ENCODE results near the gene TENM4.

The TENM4 gene

DNA sequence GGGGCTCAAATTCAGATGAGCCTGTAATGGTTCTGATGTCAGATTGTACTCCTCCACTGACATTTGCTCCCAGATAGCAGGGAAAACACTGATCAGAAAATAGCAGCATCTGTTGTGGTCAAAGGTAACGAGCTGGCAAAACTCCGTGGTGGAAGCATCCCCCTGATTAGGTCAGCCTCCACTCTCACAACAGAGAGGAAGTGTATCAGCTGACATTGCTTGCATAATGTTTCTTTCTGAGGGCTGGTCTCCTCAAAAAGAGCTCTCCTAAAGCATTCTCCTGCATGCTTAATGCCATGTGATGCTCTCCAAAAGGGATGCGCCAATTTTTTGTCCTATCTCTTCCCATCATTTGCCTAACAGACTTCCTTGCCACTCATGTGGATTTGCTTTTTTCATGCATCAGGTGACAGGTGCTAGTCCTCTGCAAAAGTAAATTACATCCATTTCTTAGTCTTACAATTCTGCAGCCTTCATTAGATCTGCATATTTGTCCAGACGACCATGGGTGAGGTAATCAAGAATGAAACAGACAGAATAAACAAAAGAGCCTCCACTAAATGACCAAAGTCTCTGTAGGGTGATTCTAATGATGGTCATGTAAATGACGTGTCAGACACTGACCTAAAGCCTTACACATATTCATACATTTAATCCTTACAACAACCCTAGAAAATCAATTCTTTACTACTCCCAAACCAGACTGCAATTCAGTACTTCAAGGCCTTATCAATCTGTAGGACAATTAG lies 6.4 kb upstream of the TENM4 start:
- no peak for DNase-seq

DNA sequence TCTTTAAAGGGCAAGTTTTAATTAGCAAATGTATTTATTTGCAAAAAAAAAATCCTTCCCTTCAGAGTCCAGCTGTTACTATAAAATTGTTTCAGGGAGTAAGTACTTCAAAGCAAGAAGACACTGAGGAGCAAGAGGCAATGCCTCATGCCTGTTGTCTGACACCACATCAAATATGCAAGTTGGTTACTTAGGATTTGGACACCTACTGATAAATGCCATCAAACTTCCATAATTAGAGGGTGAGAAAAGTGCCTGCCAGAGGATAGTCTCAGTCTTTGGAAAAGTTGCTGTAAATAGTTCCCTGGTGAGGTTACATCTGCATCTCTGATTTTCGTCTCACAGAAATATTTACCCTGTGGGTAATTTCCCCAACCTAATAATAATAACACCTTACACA lies 4.1 kb upstream of the TENM4 start:
- no peak for DNase-seq

DNA sequence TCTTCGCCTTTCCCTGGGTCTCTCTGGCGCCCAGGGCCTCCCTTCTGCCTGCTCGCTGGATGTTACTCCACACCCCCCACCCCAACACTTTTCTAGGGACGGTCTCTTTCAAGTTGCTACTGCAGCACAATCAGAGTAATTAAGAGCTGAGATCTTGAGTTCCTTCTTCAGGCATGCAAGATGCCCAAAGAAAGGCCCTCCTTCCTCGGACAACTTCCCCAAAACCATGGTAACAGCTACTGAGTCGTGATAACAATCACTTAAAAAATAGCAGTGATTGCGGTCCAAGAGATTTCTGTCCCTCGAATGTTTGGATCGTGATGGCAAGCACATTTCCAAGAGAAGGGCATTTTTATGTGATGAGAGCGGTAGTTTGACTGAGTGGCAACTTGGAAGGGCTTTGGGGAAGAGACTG lies 638 bp upstream of the TENM4 start:
- DNase-seq = no peak

DNA sequence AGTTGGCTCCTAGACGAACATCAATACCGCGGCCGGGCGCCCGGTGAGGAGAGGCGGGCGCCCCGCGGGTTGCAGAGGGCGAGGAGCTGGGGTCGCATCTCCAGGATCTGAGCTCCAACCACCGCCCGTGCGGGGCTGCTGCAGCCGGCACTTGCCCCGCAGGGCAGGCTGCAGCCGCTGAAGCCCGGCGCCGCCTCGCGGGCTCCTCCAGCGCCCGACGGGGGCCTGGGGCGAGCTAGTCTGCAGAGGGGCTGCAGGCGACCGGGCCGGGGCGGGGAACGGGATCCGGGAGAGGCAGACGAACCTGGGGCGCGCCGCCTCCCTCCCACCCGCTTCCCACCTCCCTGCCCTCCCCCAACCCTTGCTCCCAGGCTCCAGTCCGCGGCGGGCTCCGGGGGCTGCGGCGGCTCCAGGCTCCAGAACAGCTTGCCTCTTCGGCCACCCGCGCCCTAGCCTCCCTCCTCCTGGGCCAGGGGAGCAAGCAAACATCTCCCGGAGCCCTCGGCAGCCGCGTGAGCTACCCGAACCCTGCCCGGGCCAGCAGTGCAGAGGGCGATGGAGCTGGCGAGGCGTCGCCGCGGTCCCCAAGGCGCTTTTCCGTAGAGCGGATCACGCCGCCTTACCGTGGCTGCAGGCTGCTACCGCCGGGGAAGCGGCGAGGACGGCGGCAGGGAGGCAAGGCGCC lies 802 bp downstream of the TENM4 start:
- DNase-seq = no peak

DNA sequence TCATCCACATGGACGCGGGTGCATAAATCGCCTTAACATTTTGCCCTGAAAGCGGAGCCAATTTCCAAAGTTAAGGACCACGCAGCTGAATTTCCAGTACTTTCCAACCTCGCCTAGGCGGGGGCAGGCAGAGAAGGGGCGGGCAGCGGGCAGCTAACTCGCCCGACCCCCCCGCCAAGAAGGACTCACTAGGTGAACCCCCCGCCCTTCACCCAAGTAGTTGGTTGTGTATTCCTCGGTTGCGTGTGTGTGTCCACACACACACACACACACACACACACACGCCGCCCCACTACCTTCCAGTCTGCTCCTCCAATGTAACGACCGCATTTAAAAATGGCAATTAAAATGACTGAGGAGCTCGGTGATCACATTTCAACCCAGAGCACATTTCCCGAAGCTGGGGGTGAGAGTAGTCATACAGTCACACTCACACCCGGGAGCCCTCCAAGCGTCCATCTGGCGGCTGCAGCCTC lies 1.4 kb downstream of the TENM4 start:
- DNase-seq = no peak

DNA sequence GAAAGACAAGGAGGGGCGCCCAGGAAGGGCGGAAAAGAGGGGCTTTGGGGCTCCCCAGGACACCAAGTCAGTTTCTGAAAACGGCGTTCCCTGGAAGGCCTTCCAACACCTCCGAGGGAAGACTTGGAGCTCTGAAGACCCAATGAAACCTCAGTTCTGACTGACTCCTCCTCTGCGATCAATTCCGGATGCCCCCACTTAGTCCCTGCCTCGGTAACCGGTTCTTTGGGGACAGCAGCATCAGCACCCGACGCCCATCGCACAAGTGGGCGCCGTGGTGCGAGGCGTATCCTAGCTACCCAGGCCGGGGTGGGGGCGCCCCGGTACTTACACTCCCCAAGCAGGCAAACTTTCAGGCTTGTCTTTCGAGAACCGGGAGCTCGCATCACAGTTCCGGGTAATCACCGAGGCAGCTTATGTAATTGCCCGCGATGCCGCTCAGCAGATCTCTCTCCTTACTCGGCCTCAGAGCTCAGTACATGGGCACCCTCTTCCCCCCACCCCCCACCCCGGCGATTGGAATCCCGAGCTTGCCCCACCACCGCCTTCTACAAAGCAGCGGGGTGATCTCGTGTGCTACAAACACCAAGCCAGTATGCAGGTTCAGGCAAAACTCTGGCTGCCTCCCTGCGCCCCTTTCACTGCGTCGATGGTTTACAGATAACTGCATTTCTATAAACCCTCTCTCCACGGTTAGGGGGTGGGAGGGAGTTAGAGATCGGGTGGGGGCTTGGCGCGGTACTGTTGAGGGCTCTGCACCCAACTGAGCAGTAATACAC lies 2.0 kb downstream of the TENM4 start:
- DNase-seq = no peak

DNA sequence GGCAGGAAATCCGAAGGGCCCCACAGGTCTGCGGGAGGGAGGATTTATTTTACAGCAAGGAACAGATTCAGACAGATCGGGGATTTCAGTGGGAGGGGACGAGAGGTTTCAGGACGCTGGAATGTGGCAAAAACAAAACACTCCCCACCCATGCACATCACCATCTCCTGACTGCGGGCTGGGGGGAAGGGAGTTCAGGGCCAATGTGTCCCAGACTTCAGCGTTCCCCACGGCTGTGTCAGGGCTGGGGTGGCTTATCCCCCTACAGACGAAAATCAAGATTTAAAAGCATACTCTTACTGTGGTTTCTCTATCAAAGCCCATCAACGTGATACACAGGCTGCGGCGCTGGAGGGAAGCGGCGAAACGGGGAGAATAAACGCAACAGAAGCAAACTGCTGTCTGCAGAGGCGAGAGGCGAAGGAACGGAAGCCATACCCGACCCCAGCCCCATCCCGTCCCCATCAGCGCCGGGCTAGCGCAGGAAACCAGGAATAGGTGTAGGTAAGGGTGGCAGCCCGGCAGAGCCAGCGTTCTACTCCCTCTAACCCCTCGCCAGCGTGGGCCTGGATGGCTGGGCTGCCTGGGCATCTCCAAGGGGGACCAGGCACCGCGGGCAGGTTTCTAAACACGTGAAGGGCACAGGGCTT lies 2.7 kb downstream of the TENM4 start:
- no peak for DNase-seq

DNA sequence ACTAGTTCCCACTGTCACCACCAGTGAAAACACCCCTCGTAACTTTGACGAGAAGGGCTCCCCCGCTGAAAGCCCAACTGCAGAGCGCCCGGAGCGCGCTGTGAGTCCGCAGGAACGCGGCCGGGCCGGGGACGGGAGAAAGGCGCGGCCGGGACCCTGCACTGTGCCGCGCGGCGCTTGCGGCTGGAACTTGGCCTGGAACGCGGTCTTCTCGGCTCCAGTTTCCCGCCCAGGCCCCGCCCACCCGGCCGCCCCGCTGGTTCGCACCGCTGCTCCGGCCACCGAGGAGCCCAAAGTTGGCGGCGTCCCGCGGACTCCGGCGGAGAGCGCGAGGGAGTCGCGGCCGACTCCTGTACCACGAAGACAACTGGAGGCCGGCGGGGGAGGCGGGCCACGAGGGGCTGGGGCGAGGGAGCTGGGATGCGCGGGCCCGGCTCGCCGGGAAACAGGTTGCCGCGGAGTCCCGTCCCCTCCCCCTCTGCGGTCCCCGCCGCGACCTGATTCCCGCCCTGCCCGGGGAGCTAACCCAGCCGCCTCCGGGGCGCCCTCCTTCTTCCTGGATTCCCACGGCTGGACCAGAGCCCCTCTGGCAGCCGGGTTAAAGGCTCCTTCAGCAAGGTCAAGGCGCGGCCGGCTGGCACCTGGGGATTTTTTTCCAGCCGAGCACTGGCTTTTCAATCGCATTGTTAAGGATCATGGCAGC lies 3.4 kb downstream of the TENM4 start:
- no peak for DNase-seq

DNA sequence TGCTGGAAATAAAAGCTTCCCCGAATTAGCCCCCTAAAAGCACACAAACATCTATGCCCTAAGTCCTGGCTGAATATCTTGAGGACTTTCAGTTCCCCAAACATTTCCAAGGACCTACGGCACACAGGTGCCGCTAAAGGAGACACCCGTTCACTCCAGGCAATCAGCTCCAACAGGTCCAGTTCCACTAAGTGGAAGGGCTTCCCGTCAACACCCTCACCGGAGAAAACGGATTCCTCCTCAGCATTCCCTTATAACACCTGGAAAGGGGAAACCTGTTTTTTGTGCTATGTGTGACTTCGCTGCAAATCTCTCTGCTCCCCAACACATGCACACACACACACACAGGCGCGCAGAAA lies 3.9 kb downstream of the TENM4 start:
- DNase-seq = no peak

DNA sequence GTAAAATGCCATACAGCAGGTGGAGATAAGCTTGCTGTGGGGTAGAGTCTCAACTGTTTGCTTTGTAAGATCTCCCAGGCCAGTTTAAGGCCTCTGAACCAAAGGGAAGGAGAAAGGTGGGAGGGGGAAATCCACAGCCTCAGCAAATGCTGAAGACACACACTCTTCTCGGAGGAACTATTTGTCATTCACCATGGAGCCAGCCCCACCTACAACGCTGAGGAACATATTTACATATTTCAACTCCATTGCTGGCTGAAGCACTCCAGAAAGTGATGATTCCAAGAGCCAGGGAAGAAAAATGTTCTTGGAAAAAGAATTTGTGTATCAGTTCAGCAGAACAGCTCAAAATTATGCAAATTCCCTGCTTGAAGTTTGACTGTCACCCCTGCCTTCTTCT lies 6.5 kb downstream of the TENM4 start:
- no peak for DNase-seq

DNA sequence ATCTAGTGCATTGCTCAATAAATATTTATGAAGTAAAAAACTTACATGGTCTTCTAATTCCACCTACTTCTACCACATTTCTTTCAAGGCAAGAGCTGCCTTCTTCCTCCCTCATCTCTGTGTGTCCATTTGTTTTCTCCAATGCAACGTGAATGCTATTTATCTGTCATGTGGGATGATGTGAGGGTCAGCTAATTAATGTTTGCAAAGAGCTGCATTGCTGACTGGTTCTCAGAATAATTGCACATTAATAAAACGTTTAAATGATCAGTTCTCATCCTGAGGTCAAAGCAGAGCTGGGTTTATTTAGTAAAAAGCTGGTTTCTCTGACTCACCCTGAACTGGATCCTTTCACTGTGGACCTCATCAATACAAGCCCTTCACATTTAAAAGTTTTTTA lies 8.7 kb downstream of the TENM4 start:
- DNase-seq = no peak

DNA sequence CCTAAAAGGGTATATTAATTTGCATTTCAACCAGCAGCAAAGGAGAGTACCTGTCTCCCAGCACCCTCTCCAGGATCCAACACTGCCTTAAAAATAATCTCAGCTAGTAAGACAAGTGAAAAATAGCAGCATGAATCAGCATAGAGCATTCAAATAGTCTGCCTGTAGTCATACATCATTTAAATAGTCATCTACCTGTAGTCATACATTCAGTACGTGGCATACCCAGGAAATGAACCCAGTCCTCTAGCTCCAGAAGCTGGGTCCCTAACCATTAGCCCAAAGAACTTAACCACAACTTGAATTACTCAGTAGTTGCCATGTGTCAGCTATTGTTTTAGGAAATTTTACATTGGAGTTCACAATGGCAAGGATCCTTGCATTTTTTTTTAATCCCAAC lies 9.3 kb downstream of the TENM4 start:
- DNase-seq = no peak

DNA sequence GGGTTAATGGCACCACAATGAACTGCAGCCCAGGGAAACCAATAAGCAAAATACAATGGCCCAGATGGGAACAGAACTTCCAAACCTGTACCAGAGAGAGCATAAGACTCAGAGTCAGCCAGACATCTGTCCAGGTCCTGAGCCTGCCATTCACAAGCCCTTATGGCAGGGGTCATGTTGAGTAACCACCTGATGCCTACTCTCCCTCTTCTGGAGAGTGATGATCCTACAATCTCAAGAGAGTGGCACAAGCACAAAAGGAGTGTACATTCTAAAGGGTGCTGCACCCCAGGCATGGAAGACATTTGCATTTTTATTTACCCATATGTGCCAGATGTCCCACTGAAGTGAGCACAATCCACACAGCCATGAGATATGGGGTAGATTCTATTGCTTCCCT lies 10.6 kb downstream of the TENM4 start:
- DNase-seq = no peak

DNA sequence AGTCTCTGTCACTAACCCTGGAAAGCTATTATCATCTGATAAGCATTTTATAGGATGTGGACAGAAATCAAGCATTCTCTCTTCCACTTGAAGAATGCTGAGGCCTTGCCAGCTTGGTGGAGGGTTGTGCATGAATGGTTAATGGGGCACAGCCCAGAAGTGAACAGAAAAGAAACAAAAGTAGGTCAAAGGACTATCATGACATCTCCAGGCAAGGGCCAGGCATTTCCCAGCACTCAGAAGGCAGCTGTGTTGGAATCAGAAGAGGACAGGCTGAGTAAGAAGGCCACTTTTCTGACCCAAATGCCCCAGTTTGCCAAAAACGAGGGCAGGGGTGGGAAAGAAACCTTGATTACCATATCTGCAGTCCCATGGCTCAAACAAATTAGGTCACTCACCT lies 12.4 kb downstream of the TENM4 start:
- no peak for DNase-seq

DNA sequence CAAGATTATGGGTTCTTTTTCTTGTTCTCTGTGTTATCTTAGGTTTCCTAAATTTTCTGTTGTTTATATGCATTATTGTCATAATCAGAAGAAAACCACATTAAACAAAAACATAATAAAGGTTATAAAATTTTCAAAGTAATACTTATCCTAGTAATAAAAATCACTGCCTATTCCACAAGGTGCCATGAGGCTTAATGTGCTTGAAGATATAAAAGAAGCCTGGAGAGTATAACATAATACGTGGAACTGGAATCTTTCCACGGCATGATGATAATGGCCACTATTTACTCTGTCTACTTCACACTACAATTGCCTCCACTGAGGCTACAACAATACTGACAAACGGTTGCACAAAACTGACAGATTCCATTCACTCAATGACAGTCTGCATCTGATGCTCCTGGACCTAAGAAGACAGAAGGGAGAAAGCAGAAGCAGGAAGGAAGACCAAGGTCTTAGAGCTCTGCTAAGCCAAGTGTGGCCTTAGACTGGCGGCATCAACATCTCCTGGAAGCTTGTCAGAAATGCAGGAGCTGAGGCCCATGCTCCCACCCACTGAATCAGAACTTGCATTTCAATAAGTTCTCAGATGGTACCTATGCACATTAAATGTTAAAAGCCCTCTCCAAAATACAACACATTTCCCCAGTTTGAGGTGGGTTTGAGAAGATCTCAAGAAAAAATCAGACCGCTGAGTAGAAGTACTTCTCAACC lies 13.1 kb downstream of the TENM4 start:
- DNase-seq = no peak

DNA sequence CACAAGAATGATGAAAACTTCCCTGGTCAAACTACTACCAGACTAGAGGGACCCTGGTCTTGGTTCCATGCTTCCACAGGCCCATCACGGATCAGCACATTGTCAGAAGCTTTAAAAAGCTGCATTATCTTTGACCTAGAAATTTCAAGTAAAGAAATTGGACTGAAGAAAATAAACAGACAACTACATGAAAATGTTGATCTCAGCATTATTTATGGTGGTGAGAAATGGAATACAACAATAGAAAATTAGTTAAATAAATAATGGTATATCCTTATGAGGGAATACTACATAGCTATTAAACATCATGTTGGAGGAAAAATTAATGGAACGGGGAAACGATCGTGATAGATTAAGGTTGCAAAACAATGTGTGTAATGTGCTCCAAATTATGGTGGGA lies 13.7 kb downstream of the TENM4 start:
- DNase-seq = no peak

DNA sequence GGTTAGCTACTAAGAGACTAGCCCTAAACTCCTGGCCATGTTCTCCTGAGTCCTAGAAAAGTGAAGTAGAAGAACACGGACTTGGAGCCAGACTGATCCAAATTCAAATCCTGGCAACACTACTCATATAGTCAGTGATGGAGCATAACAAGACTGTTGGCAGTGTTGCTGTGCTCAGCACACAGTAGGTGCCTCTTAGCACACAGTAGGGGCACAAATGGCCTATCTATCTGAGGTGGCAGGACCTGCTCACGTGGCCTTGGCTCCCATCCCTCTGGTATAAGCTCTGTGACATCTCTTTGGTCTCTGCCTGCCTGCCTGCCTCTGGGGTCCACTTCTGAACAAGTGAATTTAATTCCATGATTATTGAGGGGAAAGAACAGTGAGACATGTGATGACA lies 15.4 kb downstream of the TENM4 start:
- DNase-seq = no peak

DNA sequence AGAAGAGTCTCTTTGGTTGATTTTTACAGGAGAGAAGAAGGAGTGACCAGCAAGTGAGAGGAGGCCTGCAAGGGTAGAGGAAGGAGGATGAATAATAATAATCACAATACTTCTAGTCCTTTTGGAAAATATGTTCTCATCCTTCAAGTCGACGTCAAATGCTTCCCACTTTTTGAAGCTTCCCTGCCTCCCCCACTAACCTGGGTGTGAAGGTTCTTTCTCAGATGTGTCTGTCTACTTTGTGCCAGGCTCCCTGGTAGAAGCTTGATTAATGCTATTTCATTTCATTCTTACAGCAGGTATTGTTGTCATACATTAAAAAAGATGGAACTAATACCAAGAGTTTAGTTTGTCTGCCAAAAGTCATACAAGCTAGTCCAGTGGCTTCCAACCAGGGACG lies 17.1 kb downstream of the TENM4 start:
- DNase-seq = no peak

DNA sequence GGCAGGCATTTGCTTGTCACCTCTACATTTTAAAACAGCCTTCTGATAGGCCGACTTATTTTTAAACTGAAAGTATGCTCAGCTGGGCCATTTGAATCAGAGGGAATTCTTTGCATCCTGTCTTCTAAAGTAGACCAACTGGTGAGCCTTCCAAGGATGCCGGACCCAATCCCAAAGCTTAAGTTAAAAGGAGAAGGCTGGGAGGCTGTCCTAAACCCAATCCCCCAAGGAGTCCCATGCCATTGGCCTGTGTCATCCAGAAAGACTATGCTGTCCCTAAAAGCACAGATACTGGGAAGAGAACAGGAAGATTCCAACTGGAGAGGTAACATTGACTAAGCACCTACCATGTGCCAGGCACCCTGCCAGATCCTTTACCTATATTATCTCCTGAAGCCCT lies 18.0 kb downstream of the TENM4 start:
- no peak for DNase-seq

DNA sequence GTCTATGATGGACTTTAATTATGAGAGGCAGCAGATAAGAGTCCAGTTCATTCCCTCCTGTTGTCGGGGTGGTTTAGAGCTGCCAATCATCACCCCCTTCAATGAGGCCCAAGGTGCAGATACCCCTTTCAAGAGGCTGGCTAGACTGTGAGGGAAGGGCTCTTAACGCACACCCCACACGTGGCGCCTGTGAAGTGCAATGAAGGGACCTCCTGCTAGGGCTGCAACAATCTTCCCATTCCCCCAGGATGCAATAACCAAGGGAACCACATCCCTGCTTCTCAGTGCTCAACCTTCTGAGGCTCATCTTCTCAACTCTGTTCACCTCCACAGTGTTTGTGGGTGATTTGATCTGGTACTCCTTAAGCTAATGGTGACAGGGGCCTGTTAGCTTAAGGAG lies 19.0 kb downstream of the TENM4 start:
- DNase-seq = no peak

DNA sequence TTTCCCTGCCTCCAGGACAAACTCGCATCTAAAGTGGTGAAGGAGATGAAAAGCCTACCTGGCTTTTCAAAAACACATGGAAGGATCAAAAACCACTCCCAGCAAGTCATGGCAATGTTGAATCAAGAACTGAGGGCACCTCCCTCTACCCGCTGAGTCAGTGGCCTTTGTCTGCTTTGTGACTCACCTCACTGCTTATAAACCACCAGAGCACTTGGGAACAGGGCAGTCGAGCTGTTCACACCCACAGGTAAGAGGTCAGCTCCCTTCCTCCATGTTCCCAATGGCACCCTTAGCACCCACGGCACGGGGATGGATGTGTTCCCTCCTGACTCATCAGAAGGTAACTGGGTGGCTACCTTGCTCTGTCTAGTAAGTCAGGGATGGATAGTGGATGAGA lies 21.7 kb downstream of the TENM4 start:
- no peak for DNase-seq

DNA sequence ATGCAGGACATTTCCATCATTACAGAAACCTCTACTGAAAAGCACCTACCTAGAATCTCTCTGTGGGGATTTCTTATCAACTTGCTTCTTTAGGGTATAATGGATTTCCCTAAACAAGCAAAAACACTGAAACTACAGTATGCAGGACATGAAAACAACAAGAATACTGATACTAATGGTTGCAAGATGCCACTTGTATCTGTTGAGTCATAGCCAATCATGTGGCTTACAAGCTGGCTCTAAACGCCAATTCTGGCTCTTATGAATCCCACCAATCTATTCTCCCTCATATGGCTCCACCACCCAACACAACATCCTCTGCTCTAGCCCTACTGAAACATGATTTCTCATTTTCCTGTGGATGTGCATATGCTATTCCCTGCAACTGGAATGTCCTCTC lies 22.6 kb downstream of the TENM4 start:
- no peak for DNase-seq

Data from activated CD4-positive, alpha-beta T cell treated with anti-CD3 and anti-CD28 coated beads, Interleukin-2, amount 50 U/mL, for 4 hours (primary cell).